HG03060 (cell line): Measurements from ENCODE around the gene THOC1.

Experiments used
- ATAC-seq: cut with Tn5 transposase; IDR thresholded peaks from one replicate; pipeline ENCODE4 v1.9.1; 2021; ENCODE audit warnings: low read depth, moderate number of reproducible peaks; ENCODE audit not compliant: unreplicated experiment

Gene THOC1

DNA sequence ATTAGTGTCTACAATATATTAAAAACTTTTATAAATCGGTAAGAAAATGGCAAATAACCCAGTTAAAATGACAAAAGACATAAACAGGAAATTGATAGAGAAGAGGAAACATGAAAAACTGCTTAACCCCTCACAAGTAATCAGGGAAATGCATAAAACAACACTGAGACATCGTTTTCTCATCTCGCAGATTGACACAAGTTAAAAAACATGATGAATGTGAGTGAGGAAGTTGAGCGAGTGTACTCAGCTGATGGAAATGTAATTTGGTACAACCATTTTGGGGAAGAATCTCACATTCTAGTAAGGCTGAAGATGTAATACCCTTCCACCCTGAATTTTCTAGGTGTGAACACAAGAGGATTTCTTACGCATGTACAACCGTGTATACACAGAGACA lies 18.0 kb upstream of the THOC1 start:
- no peak for ATAC-seq

DNA sequence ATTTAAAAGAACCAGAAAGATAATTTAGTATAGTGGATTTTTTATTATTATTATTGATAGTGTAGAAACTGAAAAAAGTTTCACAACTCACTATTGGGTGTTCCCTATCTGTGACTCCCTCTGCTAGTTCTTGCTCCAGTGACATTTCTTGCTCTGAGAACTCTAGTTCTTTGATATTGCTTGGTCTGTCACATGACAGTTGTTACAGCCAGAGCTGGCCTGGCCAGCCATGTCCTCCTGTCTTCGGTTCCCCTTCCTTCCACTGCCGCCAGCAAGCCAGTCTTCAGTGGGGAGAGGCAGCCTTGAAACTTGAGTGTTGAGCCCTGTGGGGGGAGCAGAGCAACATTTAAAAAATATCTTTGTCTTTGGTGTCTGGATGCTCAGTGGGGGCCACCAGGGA lies 7.6 kb upstream of the THOC1 start:
- ATAC-seq = no peak

DNA sequence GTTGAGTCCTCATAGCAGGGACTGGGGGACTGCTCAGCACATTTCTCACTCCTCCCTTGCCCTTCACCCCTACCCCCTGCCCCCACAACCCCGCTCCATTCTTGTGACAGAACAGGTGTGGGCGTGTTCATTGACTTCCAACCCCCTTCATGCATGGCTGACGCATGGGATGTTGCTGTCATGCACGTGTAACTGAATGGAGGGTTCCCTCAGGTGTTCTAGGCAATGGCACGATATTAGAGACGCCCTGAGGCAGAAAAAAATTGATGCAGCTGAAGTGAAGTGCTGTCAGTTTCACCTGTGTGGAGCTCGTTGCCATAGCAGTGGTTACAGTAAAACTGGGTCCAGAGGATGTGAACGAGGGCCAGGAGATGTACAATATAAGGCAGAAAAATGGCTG lies 6.5 kb upstream of the THOC1 start:
- no peak for ATAC-seq

DNA sequence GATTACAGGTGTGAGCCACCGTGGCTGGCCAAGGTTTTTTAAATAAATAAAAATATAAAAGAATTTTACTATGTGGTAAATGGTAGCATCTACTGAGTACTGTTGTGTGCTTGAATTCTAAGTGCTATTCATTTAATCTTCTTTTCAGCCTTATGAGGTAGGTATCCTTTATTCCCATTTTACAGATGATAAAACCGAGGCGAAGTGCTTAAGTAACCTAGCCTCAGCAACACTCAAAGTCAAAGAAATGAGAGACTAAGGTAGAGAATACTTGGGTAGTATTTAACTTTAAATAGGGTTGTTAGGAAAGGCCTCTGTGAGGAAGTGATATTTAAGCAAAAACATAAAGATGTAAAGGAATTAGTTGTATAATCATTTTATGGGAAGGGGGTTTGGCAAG lies 5.7 kb upstream of the THOC1 start:
- no peak for ATAC-seq

DNA sequence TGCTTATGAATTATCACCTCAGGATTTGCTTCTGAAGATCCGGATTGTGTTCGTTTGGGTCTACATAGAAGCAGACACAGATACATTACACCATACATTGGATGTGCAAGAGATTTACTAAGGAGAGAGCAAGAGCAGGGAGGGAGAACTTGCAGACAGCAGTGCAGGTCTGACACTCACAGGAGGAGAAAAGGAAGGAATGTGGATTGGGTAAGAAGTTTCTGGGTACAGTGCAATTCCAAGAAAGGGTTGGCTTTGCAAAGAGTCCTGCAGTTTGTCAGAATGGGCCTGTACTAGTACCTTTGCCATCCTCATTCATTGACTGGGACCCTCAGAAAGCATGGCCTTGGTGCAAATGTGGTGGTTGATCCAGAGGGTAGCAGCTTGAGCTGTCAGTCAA lies 4.8 kb upstream of the THOC1 start:
- ATAC-seq = no peak

DNA sequence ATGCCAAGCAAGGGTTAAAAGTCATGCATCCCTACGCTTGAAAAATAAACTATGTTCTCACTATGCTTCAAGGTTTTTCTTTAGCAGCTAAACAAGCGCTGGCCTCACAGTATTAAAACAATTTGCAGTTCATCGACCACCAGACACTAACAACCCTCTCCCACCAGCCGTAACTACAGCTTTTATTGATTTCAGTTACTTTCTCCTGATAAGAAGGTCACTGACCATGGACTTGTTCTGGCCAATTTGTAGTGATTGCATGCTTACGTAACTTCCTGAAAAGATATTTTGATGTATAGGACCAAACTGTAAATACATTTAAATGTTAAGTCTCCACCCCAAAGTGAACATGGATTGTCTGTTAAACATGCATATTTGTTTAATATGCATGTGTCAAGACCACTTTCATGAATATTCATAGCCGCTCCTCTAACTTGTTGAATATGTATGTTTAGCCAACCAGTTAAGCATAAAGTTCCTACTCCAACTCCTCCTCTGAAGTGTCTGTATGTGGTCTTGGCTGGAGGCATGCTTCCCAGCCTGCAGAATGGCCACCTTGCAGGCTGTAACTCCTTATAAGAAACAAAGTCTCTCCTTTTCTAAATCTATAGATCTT lies 1.7 kb upstream of the THOC1 start:
- no peak for ATAC-seq

DNA sequence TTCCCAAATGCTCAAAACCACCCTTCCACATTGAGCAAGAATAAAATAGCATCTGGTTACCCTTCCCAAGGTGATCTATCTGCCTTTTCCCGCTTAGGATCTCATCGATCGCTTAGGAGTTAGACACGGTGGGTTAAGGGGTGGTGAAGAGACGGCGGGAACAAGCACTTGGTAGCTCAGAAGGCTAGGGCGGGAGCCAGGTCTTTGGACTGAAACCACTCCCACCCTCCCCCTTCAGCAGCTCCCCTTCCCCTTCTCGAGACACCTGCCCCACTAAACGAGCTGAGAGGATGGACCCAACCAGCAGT lies 513 bp downstream of the THOC1 start:
- no peak for ATAC-seq

DNA sequence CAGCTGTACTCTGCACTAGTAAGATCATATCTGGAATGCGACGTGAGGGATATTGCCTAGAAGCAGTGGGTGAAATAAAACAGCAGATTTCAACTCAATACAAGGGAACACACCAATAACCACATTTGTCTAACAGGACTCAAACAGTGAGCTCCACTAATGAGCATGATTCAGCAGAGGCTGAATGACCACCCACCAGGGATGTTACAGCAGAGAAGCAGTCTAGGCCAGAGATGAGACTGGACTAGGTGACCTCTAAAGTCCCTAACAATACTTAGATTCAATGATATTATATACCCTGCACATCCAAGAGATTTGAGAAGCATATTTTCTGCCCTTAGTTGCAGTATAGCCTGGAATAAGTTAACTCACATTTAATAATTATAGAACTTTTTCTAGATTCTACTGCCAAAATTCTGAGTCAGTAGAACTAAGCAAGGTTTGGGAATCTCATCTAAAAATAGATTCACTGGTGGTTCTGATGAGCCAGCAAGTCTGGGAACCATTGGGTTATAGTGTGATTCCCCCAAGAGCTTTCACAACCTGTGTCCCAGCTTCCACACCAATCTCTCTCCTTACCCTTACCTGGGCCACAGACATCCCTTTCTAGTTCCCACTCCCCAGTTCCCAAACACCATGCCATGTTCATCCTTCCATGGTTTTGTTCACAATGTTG lies 6.3 kb downstream of the THOC1 start:
- no peak for ATAC-seq

DNA sequence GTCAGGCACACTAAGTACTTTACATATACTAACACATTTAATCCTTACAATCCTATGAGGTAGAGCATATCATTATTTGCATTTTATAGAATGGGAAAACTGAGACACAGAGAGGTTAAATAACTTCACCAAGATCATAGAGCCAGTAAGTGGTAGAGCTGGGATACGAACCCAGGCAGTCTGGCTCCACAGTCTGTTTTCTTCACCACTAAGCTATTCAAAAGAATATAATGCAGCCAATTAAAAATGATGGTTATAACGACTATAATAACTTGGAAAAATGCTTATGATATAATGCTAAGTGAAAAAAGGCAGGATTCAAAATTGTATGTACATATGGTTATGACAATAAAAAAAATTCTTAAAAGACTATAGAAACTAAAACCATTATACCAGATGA lies 7.3 kb downstream of the THOC1 start:
- no peak for ATAC-seq

DNA sequence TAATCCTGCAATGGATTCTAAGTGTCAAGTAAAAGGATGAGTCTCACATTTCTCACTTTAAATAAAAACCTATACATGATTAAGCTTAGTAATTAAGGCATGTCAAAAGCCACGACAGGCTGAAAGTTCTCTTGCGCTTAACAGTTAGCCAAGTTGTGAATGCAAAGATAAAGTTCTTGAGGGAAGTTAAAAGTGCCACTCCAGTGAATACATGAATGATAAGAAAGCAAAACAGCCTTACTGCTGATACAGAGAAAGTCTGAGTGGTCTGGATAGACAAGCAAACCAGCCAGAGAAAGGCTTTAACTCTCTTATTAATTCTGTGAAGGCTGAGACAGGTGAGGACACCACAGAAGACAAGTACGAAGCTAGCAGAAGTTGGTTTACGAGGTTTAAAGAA lies 12.7 kb downstream of the THOC1 start:
- ATAC-seq = no peak

DNA sequence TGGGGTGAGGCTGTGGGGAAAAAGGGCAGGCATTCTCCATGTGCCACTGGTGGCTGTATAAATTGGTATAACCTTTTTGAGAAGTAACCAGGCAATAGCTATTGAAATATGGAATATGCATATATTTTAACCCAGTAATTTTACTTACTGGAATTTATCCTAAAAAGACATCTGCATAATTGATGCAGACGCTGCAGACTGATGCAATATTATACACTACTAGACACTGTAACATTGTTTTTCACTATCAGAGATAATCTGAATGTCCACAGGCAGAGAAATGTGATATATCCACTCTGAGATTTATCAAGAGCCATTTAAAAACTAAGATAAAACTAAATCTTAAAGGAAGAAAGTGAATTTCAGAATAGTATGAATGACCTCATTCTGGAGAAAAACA lies 14.7 kb downstream of the THOC1 start:
- ATAC-seq = no peak

DNA sequence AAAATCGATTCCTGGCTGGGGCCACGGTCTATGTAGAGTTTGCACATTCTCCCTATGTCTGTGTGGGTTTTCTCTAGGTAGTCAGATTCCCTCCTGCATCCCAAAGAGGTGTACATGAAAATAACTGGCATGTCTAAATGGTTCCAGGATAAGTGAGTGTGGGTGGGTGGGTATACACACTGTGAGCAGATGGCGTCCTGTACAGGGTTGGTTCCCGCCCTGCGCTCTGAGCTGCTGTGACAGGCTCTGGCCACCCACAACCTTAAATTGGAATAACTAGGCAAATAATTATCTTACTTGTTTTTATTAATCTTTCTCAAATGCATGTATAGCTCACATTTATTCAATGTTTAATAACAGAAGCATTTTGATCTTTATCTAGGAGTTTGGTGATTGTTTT lies 16.3 kb downstream of the THOC1 start:
- ATAC-seq = no peak

DNA sequence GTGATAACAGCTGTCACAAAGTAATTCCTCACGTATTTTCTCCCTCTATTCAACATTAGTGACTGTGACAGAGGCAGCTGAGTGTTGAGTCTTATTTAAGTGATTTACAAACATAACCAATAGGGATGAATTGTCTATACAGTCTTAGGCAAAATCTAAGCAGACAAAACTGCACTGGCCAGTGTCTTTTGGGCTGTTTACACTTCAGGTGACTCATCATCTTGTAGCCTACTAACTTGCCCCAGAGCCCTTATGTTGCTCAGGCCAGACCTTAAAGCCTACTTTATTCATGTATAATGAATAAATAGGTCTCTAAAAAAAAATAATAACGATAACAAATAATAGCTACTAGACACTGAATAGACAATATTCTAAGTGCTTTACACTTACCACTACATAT lies 17.2 kb downstream of the THOC1 start:
- no peak for ATAC-seq

DNA sequence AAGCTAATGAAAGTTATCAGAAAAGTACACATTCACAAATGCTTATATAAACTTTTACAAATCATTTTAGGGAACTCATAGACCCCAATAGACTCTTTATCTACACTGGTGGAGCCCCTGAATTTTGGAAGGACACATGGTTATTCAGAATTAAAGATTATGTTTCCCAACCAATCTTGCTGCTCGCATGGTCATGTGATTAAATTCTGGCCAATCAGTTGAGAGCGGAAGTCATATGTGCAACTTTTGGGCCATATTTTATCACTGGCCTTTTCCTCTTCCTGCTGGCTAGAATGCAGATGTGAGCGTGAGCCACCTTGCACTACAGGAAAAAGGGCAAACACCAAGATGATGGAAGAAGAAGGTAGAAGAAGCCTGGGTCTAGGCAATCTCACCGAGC lies 19.8 kb downstream of the THOC1 start:
- ATAC-seq = no peak

DNA sequence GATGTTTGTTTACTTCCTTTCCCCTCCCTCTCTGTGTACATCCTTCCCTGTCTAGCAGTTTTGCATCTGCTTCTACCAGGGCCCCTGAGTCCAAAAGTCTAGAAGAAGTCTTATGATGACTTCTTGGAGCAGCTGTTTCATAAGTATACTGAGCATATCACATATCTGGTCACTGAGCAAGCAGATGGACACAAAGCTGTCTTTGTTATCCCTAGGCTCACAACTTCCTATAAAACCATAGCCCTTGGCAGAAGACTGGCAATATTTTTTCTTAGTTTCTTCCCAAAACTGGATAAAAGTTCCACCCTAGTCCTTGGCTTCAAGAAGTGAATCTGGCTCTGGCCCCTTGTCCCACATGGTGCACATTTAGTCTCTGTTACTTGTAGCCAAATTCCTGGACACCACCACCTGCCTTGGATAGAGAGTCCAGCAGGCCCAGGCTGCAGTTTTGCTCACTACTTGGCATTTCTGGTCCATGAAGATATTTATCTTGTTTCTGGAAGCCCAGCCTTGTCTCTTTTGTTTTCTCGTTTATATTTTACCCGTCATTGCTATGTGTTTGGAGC lies 22.5 kb downstream of the THOC1 start:
- ATAC-seq = no peak

DNA sequence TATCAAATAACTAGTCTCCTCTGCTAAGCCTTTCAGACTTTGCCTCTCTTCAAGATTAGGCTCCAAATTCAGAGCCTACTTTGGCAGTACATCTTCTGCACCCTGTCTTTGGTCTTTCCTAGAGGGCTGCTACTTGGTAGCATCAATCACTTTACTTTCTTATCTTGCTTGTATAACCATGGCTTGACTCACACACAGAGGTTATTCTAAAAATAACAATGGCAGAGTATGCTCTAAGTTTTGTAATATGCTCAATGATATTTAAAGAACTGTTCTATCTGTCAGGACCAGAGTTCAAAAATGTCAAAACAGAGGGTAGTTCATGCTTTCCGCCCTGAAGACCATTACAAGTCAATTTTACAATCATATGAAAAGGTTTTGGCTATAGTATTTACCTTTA lies 27.7 kb downstream of the THOC1 start:
- ATAC-seq = no peak

DNA sequence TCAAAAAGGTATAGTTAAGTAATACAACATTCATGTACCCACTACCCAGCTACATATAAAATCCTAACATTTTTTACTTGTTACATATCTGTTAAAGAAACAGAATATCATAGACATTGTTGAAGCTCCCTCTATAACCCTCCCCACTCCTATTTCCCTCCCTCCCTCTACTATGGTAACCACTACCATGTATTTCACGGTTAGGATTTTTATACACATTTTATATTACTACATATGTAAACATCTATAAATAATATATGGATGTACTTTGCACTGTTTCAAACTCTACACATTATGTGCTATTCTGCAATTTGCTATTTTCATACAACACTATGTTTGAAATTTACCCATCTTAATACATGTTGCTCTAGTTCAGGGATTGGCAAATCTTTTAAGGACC lies 36.3 kb downstream of the THOC1 start:
- no peak for ATAC-seq

DNA sequence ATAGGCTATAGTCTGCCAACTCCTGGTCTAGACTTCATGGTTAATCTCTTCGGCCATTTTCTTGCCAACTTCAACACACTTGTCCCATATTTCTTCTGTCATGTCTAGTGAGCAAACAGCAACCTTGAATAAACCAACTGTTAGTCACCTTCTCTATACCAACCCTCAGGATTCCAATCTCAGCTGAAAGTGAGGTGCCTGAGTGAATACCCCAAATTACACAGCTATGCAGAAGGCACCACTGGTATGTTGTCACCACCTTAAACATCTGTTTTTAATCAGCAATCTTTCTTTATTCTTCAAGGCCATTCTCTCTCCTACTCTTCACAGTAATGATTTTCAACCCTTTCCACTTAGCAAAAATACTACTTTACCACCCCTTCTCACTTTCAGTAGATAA lies 39.3 kb downstream of the THOC1 start:
- ATAC-seq = no peak

DNA sequence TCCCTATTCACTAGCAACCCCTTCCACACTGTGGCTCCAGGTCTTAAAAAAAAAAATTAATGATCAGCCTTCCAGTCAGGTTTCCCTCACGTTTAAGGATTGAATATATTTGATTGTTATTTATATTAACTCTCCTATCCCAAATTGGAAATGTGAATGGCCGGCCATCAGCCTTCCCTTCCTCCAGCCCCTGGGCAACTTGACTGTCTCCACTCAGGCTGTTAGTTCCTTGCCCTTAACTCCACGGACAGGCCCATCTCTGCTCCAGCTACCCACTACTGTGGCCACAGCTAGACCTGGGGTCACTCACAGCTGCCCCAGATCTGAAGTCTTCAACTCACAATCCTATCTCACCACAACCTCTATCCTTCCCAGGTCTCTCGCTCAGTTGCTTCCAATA lies 39.9 kb downstream of the THOC1 start:
- ATAC-seq = no peak

DNA sequence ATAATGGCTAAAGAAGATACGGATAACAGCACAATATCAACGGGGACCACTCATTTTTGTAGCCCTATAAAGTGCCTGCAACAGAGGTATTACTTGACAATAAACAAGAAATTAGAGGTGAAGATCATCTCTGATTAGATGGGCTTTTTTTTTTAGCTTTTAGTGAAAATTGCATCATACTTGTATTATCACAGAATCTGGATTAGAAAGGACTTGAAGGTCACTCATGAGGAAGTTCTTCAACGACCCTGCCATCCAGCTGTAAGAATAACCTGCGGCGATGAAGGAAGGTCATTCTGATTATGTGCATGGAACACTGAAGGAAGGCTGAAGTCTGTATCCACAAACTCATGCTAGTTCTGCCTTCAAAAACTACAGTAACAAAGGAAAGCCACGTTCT lies 40.5 kb downstream of the THOC1 start:
- ATAC-seq = no peak

DNA sequence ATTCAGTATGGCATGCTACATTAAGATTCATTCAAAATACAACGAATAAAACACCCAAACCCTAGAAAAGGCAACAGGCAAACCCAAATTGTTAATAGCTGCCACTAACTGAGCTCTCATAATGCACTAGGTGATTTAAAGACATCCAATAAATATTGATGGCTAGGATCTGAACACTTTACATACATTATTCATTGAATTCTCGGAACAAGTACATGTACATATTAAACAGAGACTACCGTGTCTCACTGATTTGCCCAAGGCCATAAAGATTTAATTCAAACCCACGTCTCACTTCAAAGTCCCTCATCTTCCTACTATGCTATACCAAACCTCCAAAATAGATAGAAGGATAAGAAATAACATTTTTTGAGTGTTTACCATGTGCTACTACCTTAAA lies 42.1 kb downstream of the THOC1 start:
- no peak for ATAC-seq

DNA sequence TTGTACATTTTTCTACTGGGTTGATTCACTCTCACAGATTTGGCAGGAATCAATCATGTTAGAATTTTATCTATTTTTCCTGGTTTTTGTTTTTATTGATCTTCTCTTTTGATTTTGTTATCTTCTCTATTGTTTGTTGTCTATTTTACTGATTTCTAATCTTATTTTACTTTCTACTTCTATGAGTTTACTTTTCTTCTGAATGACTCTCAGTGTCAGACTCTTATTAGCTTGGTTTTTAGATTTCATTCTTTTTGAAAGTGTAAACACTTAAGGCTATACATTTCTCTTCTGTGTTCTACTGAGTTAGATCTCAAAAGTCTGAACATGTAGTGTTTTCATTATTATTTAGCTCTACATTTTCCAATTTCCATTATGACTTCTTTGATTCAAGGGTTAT lies 47.1 kb downstream of the THOC1 start:
- ATAC-seq = no peak
